ENCODE data around the gene KLHL21. TPM values are rescaled to one million over a fixed set of nuclear protein-coding genes. Genes with fewer than 3 reads are reported as not detected.

Gene KLHL21
- total and polyA plus RNA-seq, 10 of the 15 experiments (the other 5 are each of a cell fraction or from before 2014, with no cell fraction given), result 0.76 to 12.2 (median 5.2) TPM

DNA sequence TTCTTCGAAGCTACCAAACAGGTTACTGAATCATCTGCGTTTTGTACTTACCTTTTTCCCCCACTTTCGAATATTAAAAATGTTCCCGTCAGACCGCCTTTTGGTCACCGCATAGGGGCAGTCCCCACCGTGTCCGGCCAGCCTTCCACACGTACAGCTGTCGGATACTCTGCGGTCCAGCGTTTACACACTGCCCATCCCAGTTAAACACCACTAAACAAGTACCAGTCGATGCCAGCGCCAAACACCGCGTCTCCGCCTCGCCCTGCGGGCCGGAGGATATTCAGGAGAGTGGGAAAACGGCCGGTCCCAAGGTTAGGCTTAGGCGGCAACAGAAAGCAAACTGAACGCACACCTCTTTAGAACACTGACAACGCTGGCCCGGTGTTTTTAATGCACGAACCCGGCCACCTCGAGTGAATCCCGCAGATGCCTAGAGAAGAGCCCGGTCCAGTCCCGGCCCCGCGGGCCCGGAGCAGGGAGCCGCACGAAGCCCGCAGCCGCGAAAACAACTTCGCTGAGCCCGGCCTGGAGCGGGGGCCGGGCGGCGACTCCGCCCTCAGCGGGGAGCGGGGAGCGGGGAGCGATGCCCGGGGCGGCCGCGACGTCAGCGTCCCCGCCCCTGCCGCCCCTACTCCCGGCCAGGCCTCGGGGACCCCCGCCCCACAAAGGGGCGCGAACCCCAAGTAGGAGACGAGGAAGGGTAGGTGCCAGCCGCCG, 10.1 kb upstream of the KLHL21 start:
- in situ Hi-C loops (cut with MboI) (no loop called here), intact Hi-C loops (cut with micrococcal nuclease; ENCODE audit: unreplicated experiment) (loop anchor here (1.0 to 10.0 kb wide), 3 partner anchors 10 to 172 kb away; partner anchors contain the start of genes CAMTA1, KLHL21 and NOL9)
- no peak for FAIRE-seq
- Histone ChIP-seq H3K27me3 (replicated peaks in 1 of 2; ENCODE audit: control insufficient read depth in 2 of 2, insufficient read depth in 2 of 2, low read length in 1 of 2) (no peaks in the 10 kb centered on the region), H4K20me1 (ENCODE audit: control insufficient read depth, insufficient read depth) (no peaks in the 10 kb centered on the region), H3K27ac (ENCODE audit: control insufficient read depth, insufficient read depth) (peak overlapping the region; percentile 4; the same call in 1 of the 2 replicates), H3K9ac (ENCODE audit: control insufficient read depth, insufficient read depth, low read length) (peak overlapping the region; percentile 67), H3K4me1 (ENCODE audit: control insufficient read depth, insufficient read depth, low read length) (no peaks in the 10 kb centered on the region), H2AFZ (ENCODE audit: control insufficient read depth, low read depth, low read length) (peak overlapping the region; percentile 88), H3K4me2 (ENCODE audit: control insufficient read depth, insufficient read depth) (peak overlapping the region; percentile 98), H3K9me3 (replicated peaks; ENCODE audit: control insufficient read depth, insufficient read depth, low read length) (no peaks in the 10 kb centered on the region), H3K79me2 (ENCODE audit: control insufficient read depth, insufficient read depth, low read length) (peaks cover 22% of the 10 kb centered on the region), H3K4me3 (peak overlapping the region; percentile 77), H3K36me3 (ENCODE audit: control insufficient read depth in 2 of 2, insufficient read depth in 2 of 2, low read length in 1 of 2) (peaks cover 0 to 1% of the 10 kb centered on the region in 2 experiments; a peak in 3 of 4 replicates)
- ChIA-PET SMC1A (ENCODE audit: uncharacterized antibody, unreplicated experiment) (interaction anchor here (1.2 to 1.3 kb wide), 2 partner anchors 9 to 13 kb away, joined by 3 to 5 read pairs; no protein-coding TSS in a partner anchor), CTCF (interaction anchor here (1.0 to 1.2 kb wide), 2 partner anchors 9 to 13 kb away, joined by 3 to 4 read pairs; no protein-coding TSS in a partner anchor), RAD21 (ENCODE audit: unreplicated experiment) (no interaction called here), POLR2A (interaction anchor here (0.7 to 1.3 kb wide), 3 partner anchors 9 to 12 kb away, joined by 3 read pairs; no protein-coding TSS in a partner anchor)
- 3% methylated on average over 41 of the region's 67 CpGs for WGBS (ENCODE audit: insufficient coverage, insufficient replicate concordance, low lambda C conversion rate, missing lambda C conversion rate)
- peak; percentile 54 for ATAC-seq
- no peak for DNase-seq (ENCODE audit: low read depth, low spot score)
- no TSS peak for BruUV-seq (replicated peaks)
- TF ChIP-seq MTA3 (IDR thresholded peaks at IDR 0.05; ENCODE audit: borderline replicate concordance, low read length) (no peak), RUNX3 (IDR thresholded peaks at IDR 0.05; ENCODE audit: low read length) (0 out of 2 replicates have a peak, but pooled peaks have one; percentile 23), LARP7 (IDR thresholded peaks at IDR 0.05) (0 out of 2 replicates have a peak, but pooled peaks have one; percentile 67), NR2F1 (conservative IDR thresholded peaks at IDR 0.05) (0 out of 2 replicates have a peak, but pooled peaks have one; percentile 13), BACH1 (IDR thresholded peaks at IDR 0.05; ENCODE audit: borderline replicate concordance) (peak; percentile 61; the same call in 1 of the 2 replicates), NFYB (IDR thresholded peaks at IDR 0.05; ENCODE audit: insufficient read depth, low read depth, low read length) (no peak), ZNF24 (IDR thresholded peaks at IDR 0.05) (0 out of 2 replicates have a peak, but pooled peaks have one; percentile 44), ASH2L (IDR thresholded peaks at IDR 0.05; ENCODE audit: borderline replicate concordance, low read depth) (no peak)
- TF ChIP-seq, protein P1, sequence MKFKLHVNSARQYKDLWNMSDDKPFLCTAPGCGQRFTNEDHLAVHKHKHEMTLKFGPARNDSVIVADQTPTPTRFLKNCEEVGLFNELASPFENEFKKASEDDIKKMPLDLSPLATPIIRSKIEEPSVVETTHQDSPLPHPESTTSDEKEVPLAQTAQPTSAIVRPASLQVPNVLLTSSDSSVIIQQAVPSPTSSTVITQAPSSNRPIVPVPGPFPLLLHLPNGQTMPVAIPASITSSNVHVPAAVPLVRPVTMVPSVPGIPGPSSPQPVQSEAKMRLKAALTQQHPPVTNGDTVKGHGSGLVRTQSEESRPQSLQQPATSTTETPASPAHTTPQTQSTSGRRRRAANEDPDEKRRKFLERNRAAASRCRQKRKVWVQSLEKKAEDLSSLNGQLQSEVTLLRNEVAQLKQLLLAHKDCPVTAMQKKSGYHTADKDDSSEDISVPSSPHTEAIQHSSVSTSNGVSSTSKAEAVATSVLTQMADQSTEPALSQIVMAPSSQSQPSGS (IDR thresholded peaks at IDR 0.05; ENCODE audit: low read length), result no peak
- TF ChIP-seq, protein P2, sequence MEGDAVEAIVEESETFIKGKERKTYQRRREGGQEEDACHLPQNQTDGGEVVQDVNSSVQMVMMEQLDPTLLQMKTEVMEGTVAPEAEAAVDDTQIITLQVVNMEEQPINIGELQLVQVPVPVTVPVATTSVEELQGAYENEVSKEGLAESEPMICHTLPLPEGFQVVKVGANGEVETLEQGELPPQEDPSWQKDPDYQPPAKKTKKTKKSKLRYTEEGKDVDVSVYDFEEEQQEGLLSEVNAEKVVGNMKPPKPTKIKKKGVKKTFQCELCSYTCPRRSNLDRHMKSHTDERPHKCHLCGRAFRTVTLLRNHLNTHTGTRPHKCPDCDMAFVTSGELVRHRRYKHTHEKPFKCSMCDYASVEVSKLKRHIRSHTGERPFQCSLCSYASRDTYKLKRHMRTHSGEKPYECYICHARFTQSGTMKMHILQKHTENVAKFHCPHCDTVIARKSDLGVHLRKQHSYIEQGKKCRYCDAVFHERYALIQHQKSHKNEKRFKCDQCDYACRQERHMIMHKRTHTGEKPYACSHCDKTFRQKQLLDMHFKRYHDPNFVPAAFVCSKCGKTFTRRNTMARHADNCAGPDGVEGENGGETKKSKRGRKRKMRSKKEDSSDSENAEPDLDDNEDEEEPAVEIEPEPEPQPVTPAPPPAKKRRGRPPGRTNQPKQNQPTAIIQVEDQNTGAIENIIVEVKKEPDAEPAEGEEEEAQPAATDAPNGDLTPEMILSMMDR (IDR thresholded peaks at IDR 0.05 in 2 of 3, conservative IDR thresholded peaks at IDR 0.05 in 1 of 3; ENCODE audit: control insufficient read depth in 2 of 3, extremely low read depth in 1 of 3, insufficient read depth in 1 of 3, low read depth in 3 of 3, low read length in 3 of 3), result 0 out of 6 replicates have a peak, but pooled peaks of 1 of the 3 experiments have one; percentile 3
- TF ChIP-seq, protein P3, sequence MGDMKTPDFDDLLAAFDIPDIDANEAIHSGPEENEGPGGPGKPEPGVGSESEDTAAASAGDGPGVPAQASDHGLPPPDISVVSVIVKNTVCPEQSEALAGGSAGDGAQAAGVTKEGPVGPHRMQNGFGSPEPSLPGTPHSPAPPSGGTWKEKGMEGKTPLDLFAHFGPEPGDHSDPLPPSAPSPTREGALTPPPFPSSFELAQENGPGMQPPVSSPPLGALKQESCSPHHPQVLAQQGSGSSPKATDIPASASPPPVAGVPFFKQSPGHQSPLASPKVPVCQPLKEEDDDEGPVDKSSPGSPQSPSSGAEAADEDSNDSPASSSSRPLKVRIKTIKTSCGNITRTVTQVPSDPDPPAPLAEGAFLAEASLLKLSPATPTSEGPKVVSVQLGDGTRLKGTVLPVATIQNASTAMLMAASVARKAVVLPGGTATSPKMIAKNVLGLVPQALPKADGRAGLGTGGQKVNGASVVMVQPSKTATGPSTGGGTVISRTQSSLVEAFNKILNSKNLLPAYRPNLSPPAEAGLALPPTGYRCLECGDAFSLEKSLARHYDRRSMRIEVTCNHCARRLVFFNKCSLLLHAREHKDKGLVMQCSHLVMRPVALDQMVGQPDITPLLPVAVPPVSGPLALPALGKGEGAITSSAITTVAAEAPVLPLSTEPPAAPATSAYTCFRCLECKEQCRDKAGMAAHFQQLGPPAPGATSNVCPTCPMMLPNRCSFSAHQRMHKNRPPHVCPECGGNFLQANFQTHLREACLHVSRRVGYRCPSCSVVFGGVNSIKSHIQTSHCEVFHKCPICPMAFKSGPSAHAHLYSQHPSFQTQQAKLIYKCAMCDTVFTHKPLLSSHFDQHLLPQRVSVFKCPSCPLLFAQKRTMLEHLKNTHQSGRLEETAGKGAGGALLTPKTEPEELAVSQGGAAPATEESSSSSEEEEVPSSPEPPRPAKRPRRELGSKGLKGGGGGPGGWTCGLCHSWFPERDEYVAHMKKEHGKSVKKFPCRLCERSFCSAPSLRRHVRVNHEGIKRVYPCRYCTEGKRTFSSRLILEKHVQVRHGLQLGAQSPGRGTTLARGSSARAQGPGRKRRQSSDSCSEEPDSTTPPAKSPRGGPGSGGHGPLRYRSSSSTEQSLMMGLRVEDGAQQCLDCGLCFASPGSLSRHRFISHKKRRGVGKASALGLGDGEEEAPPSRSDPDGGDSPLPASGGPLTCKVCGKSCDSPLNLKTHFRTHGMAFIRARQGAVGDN (IDR thresholded peaks at IDR 0.05), result 0 out of 2 replicates have a peak, but pooled peaks have one; percentile 42
- TF ChIP-seq, protein P4, sequence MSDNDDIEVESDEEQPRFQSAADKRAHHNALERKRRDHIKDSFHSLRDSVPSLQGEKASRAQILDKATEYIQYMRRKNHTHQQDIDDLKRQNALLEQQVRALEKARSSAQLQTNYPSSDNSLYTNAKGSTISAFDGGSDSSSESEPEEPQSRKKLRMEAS (IDR thresholded peaks at IDR 0.05; ENCODE audit: low read depth, low read length), result peak; percentile 6; the same call in 1 of the 2 replicates

Data from GM12878 (cell line).